NB4 (cell line): ENCODE data around the gene IL22RA1.

Experiments used
- CTCF ChIP-seq: IDR thresholded peaks from one replicate; pipeline ENCODE4 v1.5.1; 2012; ENCODE audit warnings: low read depth, low read length
- MAX ChIP-seq: IDR thresholded peaks from 2 replicates; pipeline ENCODE4 v1.6.1; 2011; ENCODE audit warnings: low read depth, low read length

- TF ChIP-seq MAX (no peak), CTCF (no peak)
These were observed 44.8 kb downstream of the IL22RA1 start for GRCh38 chr1:24098102-24098501.
